Fibroblast of mammary gland (primary cell): ENCODE measurements around the gene TMEM139.

ENCODE experiments used
- DNase-seq: peaks from one replicate; pipeline ENCODE4 v3.0.0-alpha.2; 2010; ENCODE audit warnings: low read depth
- H3K4me3 ChIP-seq: 2 replicates; pipeline ENCODE4 v1.5.1; 2011; ENCODE audit warnings: low read depth, mild to moderate bottlenecking, low read length, moderate library complexity; ENCODE audit not compliant: control insufficient read depth
- TF ChIP-seq, protein P1 (sequence below): conservative IDR thresholded peaks from 2 replicates; pipeline ENCODE4 v1.5.1; 2011; ENCODE audit warnings: low read depth, low read length, inconsistent platforms; ENCODE audit not compliant: control insufficient read depth, insufficient read depth

Gene TMEM139

DNA sequence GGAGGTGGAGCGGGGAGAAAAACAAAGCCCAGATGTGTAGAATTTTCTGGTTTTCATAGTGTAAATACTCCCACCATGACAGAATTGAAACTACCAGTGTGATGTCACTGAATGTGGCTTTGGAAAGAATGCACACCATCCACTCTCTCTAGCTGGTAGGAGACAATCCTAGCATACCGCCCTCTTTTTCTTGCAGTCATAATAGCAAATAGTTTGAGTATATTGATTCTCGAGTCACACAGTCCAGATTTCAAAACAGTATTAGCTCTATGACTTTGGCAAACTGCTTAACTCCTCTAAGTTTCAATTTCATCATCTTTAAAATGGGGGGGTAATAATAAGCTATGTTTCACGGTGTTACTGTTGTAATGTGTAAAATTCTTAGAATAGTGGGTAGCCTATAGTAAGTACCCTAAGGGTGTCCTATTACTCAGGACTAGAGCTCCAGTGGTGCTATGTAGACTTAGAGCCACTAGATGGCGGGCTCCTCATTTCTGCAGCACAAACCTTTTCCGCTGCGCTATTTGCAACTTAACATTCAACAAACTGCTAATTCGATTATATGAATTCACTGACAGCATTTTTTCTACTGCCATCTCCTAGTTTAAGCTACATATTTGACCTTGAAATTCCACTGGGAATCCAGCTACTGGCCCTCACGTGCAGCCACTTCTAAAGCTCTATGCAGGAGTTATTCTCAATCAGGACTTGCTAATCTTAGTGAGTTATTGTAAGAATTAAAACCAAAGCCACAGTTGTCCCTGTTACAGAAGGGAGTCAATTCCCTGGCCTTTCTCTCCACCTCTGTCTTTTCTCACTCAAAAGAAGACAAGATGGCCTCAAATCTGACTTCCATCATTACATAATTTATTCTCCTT, 44.2 kb upstream of the TMEM139 start:
- no peak overlapping the region for H3K4me3 ChIP-seq
- peak; percentile 85 for DNase-seq
- TF ChIP-seq, protein P1, sequence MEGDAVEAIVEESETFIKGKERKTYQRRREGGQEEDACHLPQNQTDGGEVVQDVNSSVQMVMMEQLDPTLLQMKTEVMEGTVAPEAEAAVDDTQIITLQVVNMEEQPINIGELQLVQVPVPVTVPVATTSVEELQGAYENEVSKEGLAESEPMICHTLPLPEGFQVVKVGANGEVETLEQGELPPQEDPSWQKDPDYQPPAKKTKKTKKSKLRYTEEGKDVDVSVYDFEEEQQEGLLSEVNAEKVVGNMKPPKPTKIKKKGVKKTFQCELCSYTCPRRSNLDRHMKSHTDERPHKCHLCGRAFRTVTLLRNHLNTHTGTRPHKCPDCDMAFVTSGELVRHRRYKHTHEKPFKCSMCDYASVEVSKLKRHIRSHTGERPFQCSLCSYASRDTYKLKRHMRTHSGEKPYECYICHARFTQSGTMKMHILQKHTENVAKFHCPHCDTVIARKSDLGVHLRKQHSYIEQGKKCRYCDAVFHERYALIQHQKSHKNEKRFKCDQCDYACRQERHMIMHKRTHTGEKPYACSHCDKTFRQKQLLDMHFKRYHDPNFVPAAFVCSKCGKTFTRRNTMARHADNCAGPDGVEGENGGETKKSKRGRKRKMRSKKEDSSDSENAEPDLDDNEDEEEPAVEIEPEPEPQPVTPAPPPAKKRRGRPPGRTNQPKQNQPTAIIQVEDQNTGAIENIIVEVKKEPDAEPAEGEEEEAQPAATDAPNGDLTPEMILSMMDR = peak; percentile 96

- DNase-seq = no peak
- no peak overlapping the region for H3K4me3 ChIP-seq
- TF ChIP-seq, protein P1 = no peak
These were observed 42.5 kb upstream of the TMEM139 start for GRCh38 chr7:143242306-143242705.

GRCh38 chr7:143243111-143243510, 41.6 kb upstream of the TMEM139 start:
- no peak for DNase-seq
- no peak overlapping the region for H3K4me3 ChIP-seq
- TF ChIP-seq, protein P1 = no peak

GRCh38 chr7:143243614-143244013, 41.1 kb upstream of the TMEM139 start:
- TF ChIP-seq, protein P1 = no peak
- DNase-seq = no peak
- H3K4me3 ChIP-seq = no peak overlapping the region

DNA sequence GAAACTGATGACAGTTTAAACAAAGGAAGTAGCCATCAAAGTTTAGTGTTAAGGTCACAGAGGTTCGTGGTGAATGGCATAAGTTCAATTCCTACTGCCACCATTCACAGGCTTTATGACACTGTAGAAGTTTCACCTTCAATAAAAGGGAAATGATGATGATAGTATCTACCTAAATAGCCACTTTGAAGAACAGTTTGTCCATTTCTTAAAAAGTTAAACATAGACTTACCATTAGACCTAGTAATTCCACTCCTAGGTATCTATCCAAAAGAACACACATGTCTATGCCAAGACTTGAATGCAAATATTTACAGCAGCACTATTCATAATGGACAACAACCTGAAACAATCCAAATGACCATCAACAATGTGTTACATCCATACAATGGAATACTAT, 40.4 kb upstream of the TMEM139 start:
- TF ChIP-seq, protein P1 = no peak
- H3K4me3 ChIP-seq = no peak overlapping the region
- no peak for DNase-seq

DNA sequence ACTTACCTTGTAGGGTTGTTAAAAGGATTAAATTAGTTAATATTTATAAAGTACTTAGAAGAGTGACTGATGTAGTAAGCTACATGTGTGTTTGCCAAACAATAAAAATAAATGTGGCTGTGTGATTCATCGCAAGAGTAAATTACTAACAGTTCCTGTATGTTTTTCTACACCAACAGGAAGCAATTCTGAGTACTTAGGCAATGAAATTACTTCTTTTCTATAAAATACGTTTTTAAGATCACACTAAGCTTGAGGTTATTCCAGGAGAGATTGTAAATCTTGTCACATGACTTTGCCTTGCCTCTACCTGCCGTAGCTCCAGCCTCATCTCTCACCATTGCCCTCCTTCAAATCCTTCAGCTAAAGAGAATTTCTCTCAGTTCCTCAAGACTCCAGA, 39.6 kb upstream of the TMEM139 start:
- H3K4me3 ChIP-seq = no peak overlapping the region
- DNase-seq = peak; percentile 79
- TF ChIP-seq, protein P1 = no peak
